HL-60 (cell line): ENCODE results near the gene GRIK5.

Source experiments
- DNase-seq, 2 experiments: peaks; one replicate each; pipeline ENCODE4 v3.0.0-alpha.2; 2010 to 2020; ENCODE audit warnings: low read depth in 1 of 2, low spot score in 1 of 2
- H3K27ac ChIP-seq: fragments of 250-450 bp; sonication (Bioruptor Pico); replicated peaks from 2 replicates; pipeline ENCODE4 v1.5.1; 2020; ENCODE audit warnings: mild to moderate bottlenecking, moderate library complexity
- H3K27me3 ChIP-seq: fragments of 250-450 bp; sonication (Bioruptor Pico); 2 replicates; pipeline ENCODE4 v1.5.1; 2021; ENCODE audit warnings: mild to moderate bottlenecking, moderate library complexity; ENCODE audit not compliant: insufficient read depth, poor library complexity, severe bottlenecking
- H3K4me3 ChIP-seq: replicated peaks from 2 replicates; pipeline ENCODE4 v1.5.1; 2011; ENCODE audit warnings: mild to moderate bottlenecking, control low read depth, low read length; ENCODE audit not compliant: insufficient read depth
- CTCF ChIP-seq: IDR thresholded peaks from one replicate; pipeline ENCODE4 v1.5.1; 2011; ENCODE audit warnings: low read length, control low read depth, inconsistent platforms; ENCODE audit not compliant: insufficient read depth
- GABPA ChIP-seq: IDR thresholded peaks from 2 replicates; pipeline ENCODE4 v1.6.1; 2012; ENCODE audit warnings: low read depth
- POLR2AphosphoS5 ChIP-seq: IDR thresholded peaks from 2 replicates; pipeline ENCODE4 v1.6.1; 2012; ENCODE audit warnings: low read depth
- SPI1 ChIP-seq: IDR thresholded peaks from 2 replicates; pipeline ENCODE4 v1.6.1; 2012; ENCODE audit warnings: low read depth, mild to moderate bottlenecking, borderline replicate concordance
- TF ChIP-seq, protein P1 (sequence below): IDR thresholded peaks from 2 replicates; pipeline ENCODE4 v1.6.1; 2012; ENCODE audit warnings: low read depth; ENCODE audit not compliant: insufficient replicate concordance

GRIK5 gene

GRCh38 chr19:42095142-42095813 is 25.3 kb upstream of the GRIK5 start:
- H3K27me3 ChIP-seq: no peaks in the 10 kb centered on the region
- H3K27ac ChIP-seq: no peak overlapping the region
- H3K4me3 ChIP-seq: no peak overlapping the region
- no peak for DNase-seq
- no peak for TF ChIP-seq GABPA
- TF ChIP-seq POLR2AphosphoS5: no peak
- TF ChIP-seq CTCF: no peak
- TF ChIP-seq, protein P1, sequence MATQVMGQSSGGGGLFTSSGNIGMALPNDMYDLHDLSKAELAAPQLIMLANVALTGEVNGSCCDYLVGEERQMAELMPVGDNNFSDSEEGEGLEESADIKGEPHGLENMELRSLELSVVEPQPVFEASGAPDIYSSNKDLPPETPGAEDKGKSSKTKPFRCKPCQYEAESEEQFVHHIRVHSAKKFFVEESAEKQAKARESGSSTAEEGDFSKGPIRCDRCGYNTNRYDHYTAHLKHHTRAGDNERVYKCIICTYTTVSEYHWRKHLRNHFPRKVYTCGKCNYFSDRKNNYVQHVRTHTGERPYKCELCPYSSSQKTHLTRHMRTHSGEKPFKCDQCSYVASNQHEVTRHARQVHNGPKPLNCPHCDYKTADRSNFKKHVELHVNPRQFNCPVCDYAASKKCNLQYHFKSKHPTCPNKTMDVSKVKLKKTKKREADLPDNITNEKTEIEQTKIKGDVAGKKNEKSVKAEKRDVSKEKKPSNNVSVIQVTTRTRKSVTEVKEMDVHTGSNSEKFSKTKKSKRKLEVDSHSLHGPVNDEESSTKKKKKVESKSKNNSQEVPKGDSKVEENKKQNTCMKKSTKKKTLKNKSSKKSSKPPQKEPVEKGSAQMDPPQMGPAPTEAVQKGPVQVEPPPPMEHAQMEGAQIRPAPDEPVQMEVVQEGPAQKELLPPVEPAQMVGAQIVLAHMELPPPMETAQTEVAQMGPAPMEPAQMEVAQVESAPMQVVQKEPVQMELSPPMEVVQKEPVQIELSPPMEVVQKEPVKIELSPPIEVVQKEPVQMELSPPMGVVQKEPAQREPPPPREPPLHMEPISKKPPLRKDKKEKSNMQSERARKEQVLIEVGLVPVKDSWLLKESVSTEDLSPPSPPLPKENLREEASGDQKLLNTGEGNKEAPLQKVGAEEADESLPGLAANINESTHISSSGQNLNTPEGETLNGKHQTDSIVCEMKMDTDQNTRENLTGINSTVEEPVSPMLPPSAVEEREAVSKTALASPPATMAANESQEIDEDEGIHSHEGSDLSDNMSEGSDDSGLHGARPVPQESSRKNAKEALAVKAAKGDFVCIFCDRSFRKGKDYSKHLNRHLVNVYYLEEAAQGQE: no peak
- TF ChIP-seq SPI1: no peak

- no peak overlapping the region for H3K27ac ChIP-seq
- TF ChIP-seq POLR2AphosphoS5 (no peak), GABPA (no peak), CTCF (no peak), SPI1 (no peak)
- TF ChIP-seq, protein P1: no peak
- no peak overlapping the region for H3K4me3 ChIP-seq
- H3K27me3 ChIP-seq: no peaks in the 10 kb centered on the region
- no peak for DNase-seq
These were observed 23.9 kb upstream of the GRIK5 start for GRCh38 chr19:42093926-42094325.

DNA sequence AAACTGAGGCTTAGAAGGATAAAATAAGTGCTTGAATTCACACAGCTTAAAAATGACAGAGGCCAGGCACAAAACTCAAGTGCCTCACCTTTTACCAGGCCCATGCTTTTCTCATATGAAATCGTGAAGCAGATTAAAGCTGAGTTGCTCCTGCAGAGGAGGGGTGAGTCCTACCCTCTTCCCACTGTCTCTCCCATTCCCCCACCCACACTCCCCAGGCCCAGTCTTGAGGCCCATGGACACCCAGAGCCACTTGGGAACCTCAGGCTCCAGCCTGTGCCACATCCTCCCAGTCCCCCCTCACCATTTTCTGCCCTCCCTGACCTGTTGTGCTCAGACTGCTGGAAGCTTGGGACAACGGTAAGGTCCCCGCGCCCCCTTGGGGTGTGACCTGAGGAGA is 23.5 kb upstream of the GRIK5 start:
- TF ChIP-seq GABPA: no peak
- TF ChIP-seq SPI1: no peak
- no peak for TF ChIP-seq POLR2AphosphoS5
- TF ChIP-seq CTCF: no peak
- TF ChIP-seq, protein P1: no peak
- Histone ChIP-seq H3K4me3 (no peak overlapping the region), H3K27ac (no peak overlapping the region), H3K27me3 (no peaks in the 10 kb centered on the region)
- no peak for DNase-seq
